A549 (cell line): ENCODE data around the gene ZNF341. TPM values are rescaled to one million over a fixed set of nuclear protein-coding genes. Genes with fewer than 3 reads are reported as not detected.

Experiments used
- ATAC-seq, 2 experiments: fragments of 200-7000 bp in 1 of 2; fragments of >200 bp in 1 of 2; cut with Nextera tagmentation in 1 of 2; cut with Tn5 transposase in 1 of 2; 3 replicates each; pipeline versions ENCODE4 v1.8.0 to v1.9.1; 2018 to 2020; ENCODE audit warnings: mild to moderate bottlenecking in 1 of 2, moderate library complexity in 1 of 2
- CTCF ChIA-PET: fragments of 300-600 bp; sonication (Branson Sonifier 250); formaldehyde crosslinking; extraction: SDS; loops from one replicate; lab custom pipeline; 2021; ENCODE audit warnings: antibody characterized with exemption, inconsistent platforms; lab: Yijun Ruan, JAX
- POLR2A ChIA-PET: fragments of 350-600 bp; formaldehyde crosslinking; extraction: SDS; loops from one replicate; lab custom pipeline; 2021; ENCODE audit warnings: antibody characterized with exemption, inconsistent platforms; lab: Yijun Ruan, JAX
- DNase-seq, 2 experiments: peaks; one replicate each; pipeline versions ENCODE4 v3.0.0 to v3.0.0-alpha.2; 2011 to 2016; ENCODE audit warnings: low read depth in 1 of 2, low spot score in 1 of 2
- FAIRE-seq: peaks from 2 replicates; lab custom pipeline; 2011; peaks lifted over from hg19 to GRCh38; lab: Jason Lieb, UNC
- H3K27ac ChIP-seq, 2 experiments: fragments of >200 bp; sonication (Bioruptor Twin); formaldehyde crosslinking; 3 replicates each; pipeline ENCODE4 v1.5.1; 2016 to 2017
- H3K4me1 ChIP-seq: fragments of >200 bp; sonication (Bioruptor Twin); formaldehyde crosslinking; 3 replicates; pipeline ENCODE4 v1.6.1; 2016
- H3K4me2 ChIP-seq: fragments of >200 bp; sonication (Bioruptor Twin); formaldehyde crosslinking; 3 replicates; pipeline ENCODE4 v1.6.1; 2016
- H3K4me3 ChIP-seq: fragments of >200 bp; sonication (Bioruptor Twin); formaldehyde crosslinking; 3 replicates; pipeline ENCODE4 v1.5.1; 2016
- H3K9me3 ChIP-seq: fragments of >200 bp; sonication (Bioruptor Twin); formaldehyde crosslinking; 3 replicates; pipeline ENCODE4 v1.6.1; 2016
- ATOH8 ChIP-seq: fragments of 250-450 bp; sonication (Bioruptor Pico); IDR thresholded peaks from 2 replicates; pipeline ENCODE4 v1.5.0; 2020; ENCODE audit warnings: low read depth, mild to moderate bottlenecking, moderate library complexity
- BHLHE40 ChIP-seq: IDR thresholded peaks from 2 replicates; pipeline ENCODE4 v1.6.1; 2012; ENCODE audit warnings: low read depth, low read length, inconsistent platforms
- CEBPB ChIP-seq, 2 experiments: fragments of >200 bp in 1 of 2; sonication (Bioruptor Twin) in 1 of 2; formaldehyde crosslinking in 1 of 2; IDR thresholded peaks; 2 replicates each; pipeline ENCODE4 v1.6.1; 2012 to 2016
- CTCF ChIP-seq: fragments of >200 bp; sonication (Bioruptor Twin); formaldehyde crosslinking; IDR thresholded peaks from 3 replicates; pipeline ENCODE4 v1.5.1; 2016
- EHMT2 ChIP-seq: fragments of 200-600 bp; sonication (generic); IDR thresholded peaks from 2 replicates; pipeline ENCODE4 v1.6.1; 2016; ENCODE audit warnings: antibody characterized with exemption, low read depth, mild to moderate bottlenecking, moderate library complexity
- HEYL ChIP-seq: fragments of 250-450 bp; sonication (Bioruptor Pico); IDR thresholded peaks from 2 replicates; pipeline ENCODE4 v1.8.0; 2021; ENCODE audit warnings: mild to moderate bottlenecking, moderate library complexity
- JUNB ChIP-seq: fragments of >200 bp; sonication (Bioruptor Twin); formaldehyde crosslinking; IDR thresholded peaks from 2 replicates; pipeline ENCODE4 v1.6.1; 2016
- KDM5A ChIP-seq: fragments of 200-600 bp; sonication (generic); IDR thresholded peaks from 2 replicates; pipeline ENCODE4 v1.6.1; 2016; ENCODE audit warnings: antibody characterized with exemption, mild to moderate bottlenecking
- MAFK ChIP-seq: fragments of 450-650 bp; IDR thresholded peaks from 2 replicates; pipeline ENCODE4 v1.6.1; 2014; ENCODE audit not compliant: partially characterized antibody
- MAX ChIP-seq: IDR thresholded peaks from 2 replicates; pipeline ENCODE4 v1.6.1; 2012
- MAZ ChIP-seq: fragments of 150-350 bp; IDR thresholded peaks from 2 replicates; pipeline ENCODE4 v1.6.1; 2014; ENCODE audit warnings: antibody characterized with exemption, low read depth, low read length, borderline replicate concordance
- PBX3 ChIP-seq: IDR thresholded peaks from 2 replicates; pipeline ENCODE4 v1.6.1; 2012
- RARB ChIP-seq: fragments of 250-450 bp; sonication (Bioruptor Pico); IDR thresholded peaks from 2 replicates; pipeline ENCODE4 v1.8.0; 2021; ENCODE audit warnings: mild to moderate bottlenecking, moderate library complexity
- RCOR1 ChIP-seq: fragments of 150-350 bp; IDR thresholded peaks from 2 replicates; pipeline ENCODE4 v1.6.1; 2014; ENCODE audit warnings: antibody characterized with exemption, low read length, low read depth
- SREBF2 ChIP-seq: fragments of 450-650 bp; IDR thresholded peaks from 2 replicates; pipeline ENCODE4 v1.6.1; 2014; ENCODE audit warnings: mild to moderate bottlenecking, moderate library complexity
- TP53 ChIP-seq: fragments of 250-450 bp; sonication (Bioruptor Pico); IDR thresholded peaks from 2 replicates; pipeline ENCODE4 v1.5.0; 2021; ENCODE audit warnings: mild to moderate bottlenecking, moderate library complexity
- USF2 ChIP-seq: fragments of 450-650 bp; IDR thresholded peaks from 2 replicates; pipeline ENCODE4 v1.6.1; 2014; ENCODE audit warnings: antibody characterized with exemption
- ZNF302 ChIP-seq: fragments of 250-450 bp; sonication (Bioruptor Pico); IDR thresholded peaks from 2 replicates; pipeline ENCODE4 v1.9.0; 2021; ENCODE audit warnings: inconsistent platforms, mild to moderate bottlenecking, moderate library complexity
- ZSCAN20 ChIP-seq: fragments of 250-450 bp; sonication (Bioruptor Pico); IDR thresholded peaks from 2 replicates; pipeline ENCODE4 v1.8.0; 2022; ENCODE audit warnings: mild to moderate bottlenecking, moderate library complexity
- WGBS: methylation state at CpG from one replicate; pipeline ENCODE4 v1.1.6; 2017; ENCODE audit errors: missing lambda C conversion rate; 5-methylcytosine and 5-hydroxymethylcytosine counted together
- polyA plus RNA-seq, 4 experiments: library from polyadenylated mRNA; depleted of rRNA in 3 of 4; stranded (reverse); fragments of >200 nt; fragmentation: RNase III in 1 of 4; extraction: RNeasy Plus Mini Kit Qiagen cat#74134 plus additional on column Dnase treatment in 1 of 4; gene quantifications; 2 replicates in 3 of 4; 3 replicates in 1 of 4; pipeline ENCODE4 v1.2.3, GENCODE V29; 2011 to 2017

ZNF341 gene
- polyA plus RNA-seq, 2 of the 4 experiments (the other 2 are of a cell fraction), result 2.1 to 4.1 TPM

GRCh38 chr20:33781945-33782344 is 50.1 kb downstream of the ZNF341 start:
- Histone ChIP-seq H3K4me1 (peaks cover 6% of the 10 kb centered on the region; the same call in 1 of the 3 replicates), H3K4me3 (no peak overlapping the region), H3K27ac (no peak overlapping the region), H3K4me2 (no peak overlapping the region), H3K9me3 (no peaks in the 10 kb centered on the region)
- TF ChIP-seq ZNF302 (no peak), CTCF (no peak), MAZ (no peak), ATOH8 (CRISPR knock-in tag) (no peak), JUNB (no peak), HEYL (CRISPR knock-in tag) (no peak), RARB (CRISPR knock-in tag) (no peak), USF2 (no peak), CEBPB (IDR thresholded peaks at IDR 0.05) (no peak), RCOR1 (no peak), MAX (no peak), KDM5A (no peak), SREBF2 (no peak), MAFK (no peak), PBX3 (no peak), BHLHE40 (no peak), TP53 (CRISPR knock-in tag) (no peak), EHMT2 (no peak), ZSCAN20 (CRISPR knock-in tag) (no peak)
- ChIA-PET POLR2A (interaction anchor here (0.6 kb wide), 1 partner anchor 316 kb away, joined by 3 read pairs; no protein-coding TSS in a partner anchor), CTCF (interaction anchor here (1.1 to 2.4 kb wide), 4 partner anchors 10 to 347 kb away, joined by 3 to 12 read pairs (median 3); partner anchors contain the start of gene ZNF341)
- ATAC-seq (no peak), FAIRE-seq (no peak), DNase-seq (no peak)
- 100% methylated on average over 1 of the region's 1 CpG for WGBS

GRCh38 chr20:33783256-33783655 is 51.5 kb downstream of the ZNF341 start:
- no peak for FAIRE-seq
- peaks cover 8% of the 10 kb centered on the region; the same call in 2 of the 3 replicates for H3K4me1 ChIP-seq

GRCh38 chr20:33783818-33784217 is 52.0 kb downstream of the ZNF341 start:
- H3K4me3 ChIP-seq, result no peak overlapping the region
- H3K9me3 ChIP-seq, result no peaks in the 10 kb centered on the region
- 84% methylated on average over 3 of the region's 5 CpGs for WGBS
- ATAC-seq, result no peak
- DNase-seq, result no peak
- no peak overlapping the region for H3K4me2 ChIP-seq
- H3K27ac ChIP-seq, result no peak overlapping the region
- POLR2A ChIA-PET, result no interaction called here
- TF ChIP-seq PBX3, result no peak
- peaks cover 8% of the 10 kb centered on the region for H3K4me1 ChIP-seq
- CTCF ChIA-PET, result interaction anchor here (1.7 to 2.4 kb wide), 2 partner anchors 8 to 52 kb away, joined by 3 to 12 read pairs; partner anchors contain the start of gene ZNF341
- FAIRE-seq, result no peak

More at GRCh38 chr20:33783256-33783655, 51.5 kb downstream of the ZNF341 start:
- ChIA-PET POLR2A (no interaction called here), CTCF (interaction anchor here (1.0 to 2.4 kb wide), 3 partner anchors 9 to 51 kb away, joined by 3 to 12 read pairs (median 3); partner anchors contain the start of gene ZNF341)
- H3K9me3 ChIP-seq, result no peaks in the 10 kb centered on the region
- no peak overlapping the region for H3K4me2 ChIP-seq
- no peak for ATAC-seq
- H3K27ac ChIP-seq, result no peak overlapping the region
- no peak overlapping the region for H3K4me3 ChIP-seq
- WGBS, result 76% methylated on average over 5 of the region's 5 CpGs
- no peak for TF ChIP-seq SREBF2
- TF ChIP-seq, all 56 proteins: peak for 0
- DNase-seq, result no peak
